Measurements from ENCODE around the gene MEX3D.
"Not testable (repeated sequence)": the region's sequence is repeated elsewhere in the genome, so short reads cannot be mapped to it uniquely, and the experiment has no call there.

MEX3D gene

GRCh38 chr19:1571358-1571757 is 3.2 kb upstream of the MEX3D start:
- DNase-seq (ENCODE audit: low spot score): no peak

- no peak for DNase-seq (ENCODE audit: low spot score)
Observed at GRCh38 chr19:1570836-1571235, 2.7 kb upstream of the MEX3D start.

GRCh38 chr19:1569997-1570396 is 1.9 kb upstream of the MEX3D start:
- no peak for DNase-seq (ENCODE audit: low spot score)

GRCh38 chr19:1567848-1568227 is 287 bp downstream of the MEX3D start:
- no peak for DNase-seq (ENCODE audit: low spot score)

- DNase-seq (ENCODE audit: low spot score): peak; percentile 76
Observed at GRCh38 chr19:1567116-1567847, 843 bp downstream of the MEX3D start.

GRCh38 chr19:1566392-1567115 is 1.6 kb downstream of the MEX3D start:
- DNase-seq (ENCODE audit: low spot score): peak; percentile 93

GRCh38 chr19:1563251-1563650 is 4.9 kb downstream of the MEX3D start:
- no peak for DNase-seq (ENCODE audit: low spot score)

GRCh38 chr19:1561236-1561842 is 6.8 kb downstream of the MEX3D start:
- no peak for DNase-seq (ENCODE audit: low spot score)

GRCh38 chr19:1560286-1560882 is 7.7 kb downstream of the MEX3D start:
- DNase-seq (ENCODE audit: low spot score): no peak

- no peak for DNase-seq (ENCODE audit: low spot score)
Observed at GRCh38 chr19:1558552-1558951, 9.6 kb downstream of the MEX3D start.

- no peak for DNase-seq (ENCODE audit: low spot score)
Observed at GRCh38 chr19:1556390-1557070, 11.6 kb downstream of the MEX3D start.

- DNase-seq (ENCODE audit: low spot score): no peak
Observed at GRCh38 chr19:1555487-1556389, 12.4 kb downstream of the MEX3D start.

GRCh38 chr19:1554968-1555367 is 13.2 kb downstream of the MEX3D start:
- DNase-seq (ENCODE audit: low spot score): no peak

- DNase-seq (ENCODE audit: low spot score): no peak
Observed at GRCh38 chr19:1553415-1553814, 14.7 kb downstream of the MEX3D start.

- DNase-seq (ENCODE audit: low spot score): no peak
Observed at GRCh38 chr19:1551068-1552040, 16.8 kb downstream of the MEX3D start.

GRCh38 chr19:1549332-1549945 is 18.7 kb downstream of the MEX3D start:
- no peak for DNase-seq (ENCODE audit: low spot score)

GRCh38 chr19:1540365-1540925 is 27.7 kb downstream of the MEX3D start:
- DNase-seq (ENCODE audit: low spot score): no peak

GRCh38 chr19:1539749-1540148 is 28.4 kb downstream of the MEX3D start:
- not testable (repeated sequence) for DNase-seq (ENCODE audit: low spot score)

GRCh38 chr19:1538978-1539377 is 29.1 kb downstream of the MEX3D start:
- no peak for DNase-seq (ENCODE audit: low spot score)
